Loucy (cell line): ENCODE measurements around the gene TNFRSF8.
A peak's percentile ranks its signal among the peaks of the same experiment; 100 is the strongest.

Experiments
- H2AFZ ChIP-seq: fragments of 200-600 bp; sonication (generic); 2 replicates; pipeline ENCODE4 v1.6.0; 2016; ENCODE audit warnings: antibody characterized with exemption, mild to moderate bottlenecking, low read length, moderate library complexity
- H3F3A ChIP-seq: fragments of 200-600 bp; 2 replicates; pipeline ENCODE4 v1.6.0; 2016; ENCODE audit warnings: antibody characterized with exemption, low read depth, mild to moderate bottlenecking
- H3K27me3 ChIP-seq: fragments of 200-600 bp; sonication (generic); 2 replicates; pipeline ENCODE4 v1.6.1; 2014; ENCODE audit warnings: low read length, mild to moderate bottlenecking; ENCODE audit not compliant: insufficient read depth, poor library complexity, severe bottlenecking
- H3K36me3 ChIP-seq: fragments of 200-600 bp; sonication (generic); 2 replicates; pipeline ENCODE4 v1.6.1; 2016; ENCODE audit warnings: low read length; ENCODE audit not compliant: insufficient read depth
- H3K4me1 ChIP-seq: fragments of 200-600 bp; sonication (generic); 2 replicates; pipeline ENCODE4 v1.5.1; 2014; ENCODE audit warnings: low read length, mild to moderate bottlenecking; ENCODE audit not compliant: insufficient read depth, poor library complexity, severe bottlenecking
- H3K4me2 ChIP-seq: fragments of 200-600 bp; sonication (generic); 2 replicates; pipeline ENCODE4 v1.6.0; 2014; ENCODE audit warnings: antibody characterized with exemption, low read length, low read depth, mild to moderate bottlenecking; ENCODE audit not compliant: poor library complexity, severe bottlenecking
- H3K4me3 ChIP-seq: fragments of 200-600 bp; sonication (generic); 2 replicates; pipeline ENCODE4 v1.5.1; 2014; ENCODE audit warnings: low read length, mild to moderate bottlenecking, mixed read lengths; ENCODE audit not compliant: poor library complexity, severe bottlenecking
- H3K79me2 ChIP-seq: fragments of 200-600 bp; sonication (generic); 2 replicates; pipeline ENCODE4 v1.6.1; 2014; ENCODE audit warnings: low read length; ENCODE audit not compliant: insufficient read depth
- H3K9ac ChIP-seq: fragments of 200-600 bp; sonication (generic); 2 replicates; pipeline ENCODE4 v1.6.0; 2014; ENCODE audit warnings: mild to moderate bottlenecking, low read depth, low read length, moderate library complexity; ENCODE audit not compliant: poor library complexity, severe bottlenecking
- H3K9me2 ChIP-seq: fragments of 200-600 bp; sonication (generic); replicated peaks from 2 replicates; pipeline ENCODE4 v1.6.1; 2016; ENCODE audit warnings: low read depth, low read length, mixed read lengths
- H3K9me3 ChIP-seq: fragments of 200-600 bp; sonication (generic); 2 replicates; pipeline ENCODE4 v1.6.1; 2014; ENCODE audit warnings: mild to moderate bottlenecking, antibody characterized with exemption, low read length, low read depth; ENCODE audit not compliant: insufficient read depth
- H4K20me1 ChIP-seq: fragments of 200-600 bp; sonication (generic); 2 replicates; pipeline ENCODE4 v1.6.0; 2014; ENCODE audit warnings: antibody characterized with exemption, low read length, mild to moderate bottlenecking; ENCODE audit not compliant: insufficient read depth, poor library complexity, severe bottlenecking
- EZH2phosphoT487 ChIP-seq: fragments of 200-600 bp; IDR thresholded peaks from 2 replicates; pipeline ENCODE4 v1.6.1; 2018; ENCODE audit warnings: antibody characterized with exemption, mild to moderate bottlenecking, moderate library complexity, borderline replicate concordance
- TF ChIP-seq, protein P1 (sequence below): fragments of 200-600 bp; sonication (generic); conservative IDR thresholded peaks from 2 replicates; pipeline ENCODE4 v1.5.1; 2014; ENCODE audit warnings: mild to moderate bottlenecking, antibody characterized with exemption, low read length

TNFRSF8 gene

DNA sequence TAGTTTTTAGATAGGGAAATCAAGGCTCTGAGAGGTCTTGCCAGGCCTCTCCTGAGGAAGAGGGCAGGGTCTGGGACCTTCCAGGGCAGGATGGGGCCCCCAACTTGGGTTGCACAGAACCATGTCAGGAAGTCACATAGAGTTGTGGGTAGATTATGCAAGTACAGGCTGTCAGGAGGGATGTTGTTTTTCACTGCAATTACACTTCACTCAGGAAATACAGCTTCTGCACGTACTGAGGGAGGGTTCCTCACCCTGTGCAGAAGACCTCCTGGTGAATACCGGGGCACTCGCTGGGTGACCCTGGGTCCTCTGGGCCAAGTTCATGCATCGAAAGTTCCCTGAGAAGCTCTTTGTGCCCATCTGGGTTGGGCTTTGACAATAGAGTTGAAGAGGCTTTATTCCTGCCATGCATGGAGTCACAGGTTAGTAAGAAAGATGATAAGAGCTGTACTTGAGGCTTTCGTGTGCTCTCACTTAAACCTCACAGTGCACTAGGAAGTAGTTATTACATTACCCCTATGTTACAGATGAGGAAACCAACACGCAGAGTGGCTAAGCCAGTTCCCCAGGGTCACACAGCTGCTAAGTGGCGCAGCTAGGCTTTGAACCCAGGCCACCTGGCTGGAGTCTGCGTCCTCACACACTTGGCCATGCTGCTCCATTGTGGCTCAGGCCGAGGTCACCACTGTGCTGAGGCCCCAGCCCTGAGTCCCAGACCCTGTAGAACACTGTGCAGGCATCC lies 87.5 kb downstream of the TNFRSF8 start:
- Histone ChIP-seq H4K20me1 (no peaks in the 10 kb centered on the region), H3K4me1 (peaks cover 76% of the 10 kb centered on the region), H3K4me3 (peak overlapping the region; percentile 14), H3K27me3 (no peaks in the 10 kb centered on the region), H2AFZ (peak overlapping the region; percentile 31; the same call in 1 of the 2 replicates), H3K9me2 (no peaks in the 10 kb centered on the region), H3F3A (peaks cover 6% of the 10 kb centered on the region; the same call in 1 of the 2 replicates), H3K9me3 (no peaks in the 10 kb centered on the region), H3K36me3 (no peaks in the 10 kb centered on the region), H3K4me2 (peak overlapping the region; percentile 59), H3K79me2 (no peaks in the 10 kb centered on the region), H3K9ac (peak overlapping the region; percentile 27)
- TF ChIP-seq, protein P1, sequence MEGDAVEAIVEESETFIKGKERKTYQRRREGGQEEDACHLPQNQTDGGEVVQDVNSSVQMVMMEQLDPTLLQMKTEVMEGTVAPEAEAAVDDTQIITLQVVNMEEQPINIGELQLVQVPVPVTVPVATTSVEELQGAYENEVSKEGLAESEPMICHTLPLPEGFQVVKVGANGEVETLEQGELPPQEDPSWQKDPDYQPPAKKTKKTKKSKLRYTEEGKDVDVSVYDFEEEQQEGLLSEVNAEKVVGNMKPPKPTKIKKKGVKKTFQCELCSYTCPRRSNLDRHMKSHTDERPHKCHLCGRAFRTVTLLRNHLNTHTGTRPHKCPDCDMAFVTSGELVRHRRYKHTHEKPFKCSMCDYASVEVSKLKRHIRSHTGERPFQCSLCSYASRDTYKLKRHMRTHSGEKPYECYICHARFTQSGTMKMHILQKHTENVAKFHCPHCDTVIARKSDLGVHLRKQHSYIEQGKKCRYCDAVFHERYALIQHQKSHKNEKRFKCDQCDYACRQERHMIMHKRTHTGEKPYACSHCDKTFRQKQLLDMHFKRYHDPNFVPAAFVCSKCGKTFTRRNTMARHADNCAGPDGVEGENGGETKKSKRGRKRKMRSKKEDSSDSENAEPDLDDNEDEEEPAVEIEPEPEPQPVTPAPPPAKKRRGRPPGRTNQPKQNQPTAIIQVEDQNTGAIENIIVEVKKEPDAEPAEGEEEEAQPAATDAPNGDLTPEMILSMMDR: no peak
- TF ChIP-seq EZH2phosphoT487: no peak

DNA sequence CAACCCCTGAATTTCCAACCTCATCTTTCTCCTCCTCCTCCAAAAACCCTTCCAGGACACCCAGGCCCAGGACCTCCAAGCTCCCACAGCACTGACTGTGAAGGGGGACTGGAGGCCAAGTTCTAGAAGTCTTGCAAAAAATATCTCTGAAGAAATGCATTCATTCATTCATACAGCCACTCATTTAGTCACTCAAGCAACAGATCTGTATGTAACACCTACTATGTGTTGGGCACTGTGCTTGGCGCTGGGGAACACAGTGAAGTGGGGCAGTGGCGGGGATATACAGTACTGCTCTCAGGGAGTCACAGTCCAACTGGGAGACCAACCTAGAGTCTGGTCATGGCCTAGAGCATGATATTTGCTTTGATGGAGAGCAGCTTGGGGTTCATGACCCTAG lies 88.4 kb downstream of the TNFRSF8 start:
- no peak overlapping the region for H2AFZ ChIP-seq
- peaks cover 76% of the 10 kb centered on the region for H3K4me1 ChIP-seq
- H3K9me3 ChIP-seq: no peaks in the 10 kb centered on the region
- no peaks in the 10 kb centered on the region for H3K79me2 ChIP-seq
- no peaks in the 10 kb centered on the region for H4K20me1 ChIP-seq
- no peak overlapping the region for H3K4me3 ChIP-seq
- no peaks in the 10 kb centered on the region for H3K9me2 ChIP-seq
- H3F3A ChIP-seq: peaks cover 6% of the 10 kb centered on the region; the same call in 1 of the 2 replicates
- peak overlapping the region; percentile 27 for H3K9ac ChIP-seq
- no peaks in the 10 kb centered on the region for H3K36me3 ChIP-seq
- no peaks in the 10 kb centered on the region for H3K27me3 ChIP-seq
- TF ChIP-seq, protein P1: no peak
- no peak for TF ChIP-seq EZH2phosphoT487
- H3K4me2 ChIP-seq: peak overlapping the region; percentile 59

DNA sequence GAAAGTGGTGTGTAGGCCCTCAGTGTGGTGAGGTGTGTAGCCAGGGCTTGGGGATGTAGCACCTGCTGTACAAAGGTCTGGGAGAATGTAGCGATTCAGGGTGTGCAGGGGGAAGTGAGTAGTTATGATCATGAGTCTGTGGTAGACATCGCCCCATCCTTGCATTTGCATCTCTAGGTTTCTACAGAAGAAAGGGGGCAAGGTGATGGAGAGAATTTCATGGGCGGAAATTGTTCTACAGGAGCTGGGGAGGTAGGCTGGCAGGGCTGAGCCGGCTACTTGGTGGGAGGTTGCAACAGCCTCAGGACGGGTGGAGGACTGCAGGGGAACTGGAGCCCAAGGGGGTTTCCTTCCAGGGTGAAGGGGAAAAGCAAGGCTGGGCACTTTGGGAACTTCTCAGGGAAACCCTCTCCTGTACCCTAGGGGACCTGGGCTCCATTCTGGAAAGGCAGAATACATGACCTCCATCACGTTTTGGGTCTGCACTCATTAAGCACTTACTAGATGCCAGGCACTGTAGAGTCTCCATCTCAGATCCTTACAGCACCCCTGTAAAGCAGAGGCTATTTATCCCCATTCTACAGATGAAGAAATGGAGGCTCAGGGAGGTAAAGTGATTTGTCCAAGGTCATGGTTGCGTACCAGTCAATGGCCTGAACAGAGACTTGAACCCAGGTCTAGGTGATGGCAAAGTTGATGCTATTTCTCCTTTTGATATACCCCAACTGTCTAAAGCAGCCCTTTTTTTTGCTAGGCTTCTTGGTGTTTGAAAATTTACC lies 89.2 kb downstream of the TNFRSF8 start:
- no peaks in the 10 kb centered on the region for H3K36me3 ChIP-seq
- H3K27me3 ChIP-seq: no peaks in the 10 kb centered on the region
- no peaks in the 10 kb centered on the region for H3K9me2 ChIP-seq
- no peak overlapping the region for H3K4me3 ChIP-seq
- no peak overlapping the region for H2AFZ ChIP-seq
- H3K9ac ChIP-seq: peak overlapping the region; percentile 37
- no peaks in the 10 kb centered on the region for H3K79me2 ChIP-seq
- no peaks in the 10 kb centered on the region for H3K9me3 ChIP-seq
- H4K20me1 ChIP-seq: no peaks in the 10 kb centered on the region
- peaks cover 6% of the 10 kb centered on the region; the same call in 1 of the 2 replicates for H3F3A ChIP-seq
- TF ChIP-seq, protein P1: no peak
- TF ChIP-seq EZH2phosphoT487: no peak
- H3K4me1 ChIP-seq: peaks cover 71% of the 10 kb centered on the region
- H3K4me2 ChIP-seq: peak overlapping the region; percentile 61
